Measurements from ENCODE around the gene EFCAB14.
A peak's percentile ranks its signal among the peaks of the same experiment; 100 is the strongest.
"Not testable (repeated sequence)": the region's sequence is repeated elsewhere in the genome, so short reads cannot be mapped to it uniquely, and the experiment has no call there.

EFCAB14 gene

GRCh38 chr1:46686255-46686654 lies 32.7 kb downstream of the EFCAB14 start:
- DNase-seq (ENCODE audit: low read depth): no peak

- no peak for DNase-seq (ENCODE audit: low read depth)
These were observed 34.2 kb downstream of the EFCAB14 start for GRCh38 chr1:46684670-46685069.

DNA sequence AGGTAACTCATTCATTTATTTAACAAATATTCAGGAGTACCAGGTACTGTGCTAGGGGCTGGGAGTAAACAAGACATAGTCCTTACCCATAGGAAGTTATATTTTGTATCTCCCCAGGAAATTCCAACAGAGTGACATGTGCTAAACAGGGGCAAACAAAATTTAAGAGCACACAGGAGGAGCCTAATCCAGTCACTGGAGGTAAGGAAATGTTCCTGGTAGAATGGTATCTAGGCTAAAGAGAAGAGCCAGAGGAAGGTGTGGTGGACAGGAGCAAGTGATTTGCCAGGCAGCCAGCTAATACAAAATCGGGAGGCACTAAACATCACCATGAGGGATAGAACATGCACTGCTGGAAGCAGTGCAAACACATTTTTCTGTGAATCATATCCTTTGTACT lies 36.9 kb downstream of the EFCAB14 start:
- DNase-seq (ENCODE audit: low read depth): no peak

- no peak for DNase-seq (ENCODE audit: low read depth)
These were observed 37.4 kb downstream of the EFCAB14 start for GRCh38 chr1:46681333-46682034.

DNA sequence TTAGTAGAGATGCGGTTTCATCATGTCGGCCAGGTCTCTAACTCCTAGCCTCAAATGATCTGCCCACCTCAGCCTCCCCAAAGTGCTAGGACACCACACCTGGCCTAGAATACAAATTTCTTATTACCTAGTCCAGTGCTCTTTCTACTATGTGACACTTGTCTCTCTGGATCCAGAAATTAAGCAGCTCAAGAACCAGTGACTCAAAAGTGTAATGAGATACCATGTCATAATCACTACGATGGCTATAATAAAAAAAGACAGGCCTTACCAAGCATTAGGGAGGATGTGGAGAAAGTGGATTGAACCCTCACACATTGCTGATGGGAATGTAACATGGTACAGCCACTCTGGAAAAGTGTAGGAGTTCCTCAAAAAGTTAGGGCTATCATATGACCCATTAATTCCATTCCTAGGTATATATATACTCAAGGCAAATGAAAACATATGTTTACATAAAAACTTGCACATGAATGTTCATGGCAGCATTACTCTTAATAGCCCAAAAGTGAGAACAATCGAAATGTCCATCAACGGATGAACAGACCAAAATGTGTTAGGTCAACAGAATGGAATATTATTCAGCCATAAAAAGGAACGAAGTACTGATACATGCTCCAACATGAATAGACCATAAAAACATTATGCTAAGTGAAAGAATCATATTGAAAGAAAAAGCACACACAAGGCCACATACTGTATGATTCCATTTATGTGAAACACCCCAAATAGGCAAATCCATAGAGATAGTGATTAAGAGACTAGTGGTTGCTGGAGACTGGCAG lies 38.9 kb downstream of the EFCAB14 start:
- no peak for DNase-seq (ENCODE audit: low read depth)

GRCh38 chr1:46677339-46677738 lies 41.6 kb downstream of the EFCAB14 start:
- DNase-seq (ENCODE audit: low read depth): no peak

DNA sequence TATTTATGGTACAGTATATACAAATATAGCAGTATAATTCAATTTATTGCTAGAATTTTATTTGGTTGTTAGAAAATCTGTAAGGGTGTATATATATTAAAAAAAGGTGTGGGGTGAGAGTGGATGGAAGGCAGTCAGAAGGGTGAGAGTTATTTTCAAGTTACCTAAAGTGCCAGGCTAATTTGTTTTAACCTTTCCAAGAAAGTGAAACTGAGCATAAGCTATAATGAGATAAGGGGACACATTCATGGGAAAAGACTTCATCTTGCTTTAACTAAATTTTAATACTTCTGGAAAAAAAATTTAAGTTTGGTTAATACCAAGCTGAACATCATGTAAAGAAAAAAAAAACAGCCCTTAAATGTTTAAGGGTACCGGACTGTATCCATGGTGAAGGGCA lies 42.4 kb downstream of the EFCAB14 start:
- no peak for DNase-seq (ENCODE audit: low read depth)

- DNase-seq (ENCODE audit: low read depth): peak; percentile 9
These were observed 43.2 kb downstream of the EFCAB14 start for GRCh38 chr1:46675549-46676314.

DNA sequence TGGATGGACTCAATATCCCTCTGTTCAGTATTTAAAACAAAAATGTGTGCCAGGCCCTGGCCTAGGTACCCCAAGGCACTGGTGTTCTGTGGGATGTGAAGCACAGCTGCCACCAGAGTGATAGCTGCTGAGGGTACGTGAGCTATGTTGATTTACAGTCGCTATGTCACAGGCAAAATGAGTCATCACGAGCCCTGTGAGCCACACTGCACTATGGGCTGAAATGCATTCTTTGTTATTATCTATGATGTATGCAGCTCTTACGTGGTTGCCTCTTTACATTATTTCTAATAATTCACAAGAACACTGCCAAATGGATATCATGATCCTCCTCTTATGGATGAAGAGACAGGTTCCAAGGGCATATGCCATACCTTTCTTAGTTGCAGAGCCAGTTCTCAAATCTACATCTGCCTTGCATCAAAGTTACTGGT lies 45.1 kb downstream of the EFCAB14 start:
- DNase-seq (ENCODE audit: low read depth): peak; percentile 69

DNA sequence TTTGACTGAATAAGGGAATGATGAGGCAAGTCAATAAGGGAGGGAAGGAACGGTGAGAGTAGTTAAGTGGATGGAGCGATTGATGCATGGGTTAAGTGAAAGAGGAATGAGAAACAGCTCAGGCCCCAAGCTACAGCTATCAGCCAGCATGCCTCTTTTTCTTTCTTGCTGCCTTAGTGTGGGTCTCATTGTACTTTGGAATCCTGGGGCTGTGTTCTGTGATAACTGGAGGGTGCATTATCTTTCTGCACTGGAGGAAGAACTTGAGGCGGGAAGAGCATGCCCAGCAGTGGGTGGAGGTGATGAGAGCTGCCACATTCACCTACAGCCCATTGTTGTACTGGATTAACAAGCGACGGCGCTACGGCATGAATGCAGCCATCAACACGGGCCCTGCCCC lies 46.2 kb downstream of the EFCAB14 start:
- no peak for DNase-seq (ENCODE audit: low read depth)

DNA sequence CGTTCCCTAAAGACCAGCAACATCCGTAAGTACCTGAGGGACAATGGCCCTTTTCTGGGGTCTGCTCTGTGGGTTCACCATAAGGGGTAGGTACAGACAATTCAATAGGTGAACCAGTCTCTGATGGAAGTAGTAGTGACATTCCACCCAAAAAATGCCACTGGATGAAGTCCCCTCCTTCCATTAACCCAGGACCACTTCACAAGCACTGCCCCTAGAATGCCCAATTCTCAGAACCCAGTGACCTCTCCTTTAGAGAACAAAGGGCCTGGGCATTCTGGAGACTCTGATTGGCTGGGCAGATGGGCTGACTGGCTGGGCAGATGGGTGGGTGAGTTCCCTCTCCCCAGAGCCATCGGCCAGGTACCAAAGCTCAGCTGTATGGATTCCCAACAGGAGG lies 47.4 kb downstream of the EFCAB14 start, which contains the start of gene TEX38:
Gene TEX38 (plus strand): TSS at position 301 of the 400 bp plus-strand sequence. CDS start 81 bp downstream, at position 382.
- no peak for DNase-seq (ENCODE audit: low read depth)

DNA sequence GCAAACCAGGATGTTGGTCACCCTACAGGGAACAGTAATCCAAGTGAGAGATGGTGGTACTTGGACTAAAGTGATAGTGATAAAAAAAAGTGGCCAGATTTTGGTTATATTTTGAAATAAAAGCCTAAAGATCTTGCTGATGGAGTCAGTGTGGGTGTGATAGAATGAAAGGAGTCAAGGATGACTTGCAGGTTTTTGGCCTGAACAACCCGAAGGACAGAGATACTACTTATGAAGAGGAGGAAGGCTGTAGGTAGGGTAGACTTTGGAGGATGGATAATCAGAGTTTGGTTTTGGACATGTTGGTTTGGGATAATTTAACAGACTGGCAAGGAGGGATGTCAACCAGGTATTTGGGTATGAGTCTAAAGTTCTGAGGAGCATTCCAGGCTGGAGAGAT lies 48.8 kb downstream of the EFCAB14 start:
- no peak for DNase-seq (ENCODE audit: low read depth)

DNA sequence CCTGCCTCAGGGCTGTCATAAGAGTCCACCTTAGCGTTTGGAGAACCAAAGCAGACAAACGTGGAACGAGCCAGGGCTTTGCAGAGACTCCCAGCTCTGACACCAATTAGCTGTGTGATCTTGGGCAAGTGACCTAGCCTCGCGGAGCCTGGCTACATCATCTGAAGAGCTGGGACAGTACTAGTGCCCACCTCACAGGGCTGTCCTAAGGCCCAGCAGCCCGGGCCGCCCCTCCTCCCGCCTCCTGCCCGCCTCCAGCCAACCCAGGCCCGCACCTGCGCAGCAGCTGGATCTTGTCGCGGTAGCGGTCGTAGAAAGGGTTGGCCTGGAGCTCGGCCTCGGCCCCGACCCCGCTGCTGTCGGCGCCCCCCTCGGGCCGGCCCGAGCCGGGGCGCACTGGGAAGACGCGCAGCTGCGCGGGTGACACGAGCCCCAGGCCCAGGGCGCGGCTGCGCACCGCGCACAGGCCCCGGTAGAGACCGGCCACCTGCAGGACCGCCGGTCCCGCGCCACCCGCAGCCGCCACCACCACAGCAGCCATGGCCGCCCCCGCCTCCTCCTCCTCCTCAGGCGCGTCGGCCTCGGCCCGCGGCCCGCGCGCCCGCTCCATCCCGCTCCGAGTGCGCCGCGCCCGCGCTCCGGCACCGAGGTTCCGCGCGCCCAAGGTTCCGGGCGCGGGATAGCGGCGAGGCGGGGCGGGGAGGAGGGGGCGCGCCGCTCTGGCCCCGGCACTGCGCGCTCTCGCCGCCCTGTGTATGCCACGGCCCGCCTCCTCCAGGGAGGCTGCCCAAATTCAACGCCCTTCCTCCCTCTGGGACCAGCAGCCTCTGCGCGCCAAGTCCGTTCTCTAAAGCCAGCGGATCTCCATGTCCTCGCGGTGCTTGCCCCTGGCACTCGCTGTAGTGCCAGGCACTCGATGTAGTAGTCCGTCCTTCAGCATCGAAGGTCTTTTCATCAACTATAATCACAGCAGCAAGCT lies 50.8 kb downstream of the EFCAB14 start, which contains the start of gene ATPAF1:
Gene ATPAF1 (minus strand): TSS at position 583 of the 979 bp plus-strand sequence. CDS start 42 bp downstream, at position 541.
- peak; percentile 79 for DNase-seq (ENCODE audit: low read depth)

GRCh38 chr1:46665983-46666382 lies 52.9 kb downstream of the EFCAB14 start:
- no peak for DNase-seq (ENCODE audit: low read depth)

GRCh38 chr1:46662919-46663318 lies 56.0 kb downstream of the EFCAB14 start:
- not testable (repeated sequence) for DNase-seq (ENCODE audit: low read depth)

- DNase-seq (ENCODE audit: low read depth): not testable (repeated sequence)
These were observed 58.8 kb downstream of the EFCAB14 start for GRCh38 chr1:46660116-46660515.

DNA sequence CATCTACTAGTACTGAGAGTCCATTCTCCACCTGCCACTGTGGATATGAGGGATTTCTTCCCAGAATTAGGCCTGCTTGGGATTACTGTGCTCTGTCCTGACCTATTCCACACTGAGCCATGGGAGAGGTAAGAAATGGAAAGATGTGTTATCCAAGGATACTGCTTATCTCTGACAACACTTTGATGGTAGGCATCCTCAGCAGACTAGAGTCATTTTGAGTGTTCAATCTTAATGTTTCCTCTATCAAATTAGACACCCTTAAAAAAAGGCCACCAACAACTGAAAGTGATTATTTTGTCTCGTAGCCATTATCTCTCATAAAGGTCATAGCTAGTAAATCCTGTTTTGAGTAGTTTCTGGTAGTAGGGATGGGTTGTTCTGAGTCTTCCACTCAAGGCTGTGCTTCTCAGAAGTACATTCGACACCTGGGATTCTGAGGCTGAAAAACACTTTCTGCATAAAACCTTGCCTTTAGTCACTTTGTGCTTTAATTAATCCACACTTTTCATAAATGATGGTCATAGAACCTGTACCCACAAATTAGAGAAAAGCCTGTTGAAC lies 59.5 kb downstream of the EFCAB14 start:
- DNase-seq (ENCODE audit: low read depth): no peak

DNA sequence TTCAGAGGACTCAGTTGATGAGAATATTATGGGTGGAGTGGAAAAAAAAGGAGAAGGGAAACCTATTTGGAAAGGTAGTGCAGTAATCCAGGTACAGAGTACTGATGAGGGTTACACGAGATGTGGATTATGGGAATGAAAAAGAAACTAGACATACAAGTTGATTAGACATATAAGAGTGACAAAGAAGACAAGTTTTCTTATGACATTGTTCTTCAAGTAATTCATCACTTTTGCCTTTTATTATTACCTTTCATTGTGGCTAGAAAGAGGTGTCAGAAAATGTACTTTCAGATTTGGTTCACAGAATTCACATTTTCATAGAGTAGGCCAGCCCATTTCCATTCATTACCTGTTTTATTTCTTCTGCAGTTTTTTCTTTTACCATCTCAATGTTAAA lies 61.1 kb downstream of the EFCAB14 start:
- DNase-seq (ENCODE audit: low read depth): no peak

DNA sequence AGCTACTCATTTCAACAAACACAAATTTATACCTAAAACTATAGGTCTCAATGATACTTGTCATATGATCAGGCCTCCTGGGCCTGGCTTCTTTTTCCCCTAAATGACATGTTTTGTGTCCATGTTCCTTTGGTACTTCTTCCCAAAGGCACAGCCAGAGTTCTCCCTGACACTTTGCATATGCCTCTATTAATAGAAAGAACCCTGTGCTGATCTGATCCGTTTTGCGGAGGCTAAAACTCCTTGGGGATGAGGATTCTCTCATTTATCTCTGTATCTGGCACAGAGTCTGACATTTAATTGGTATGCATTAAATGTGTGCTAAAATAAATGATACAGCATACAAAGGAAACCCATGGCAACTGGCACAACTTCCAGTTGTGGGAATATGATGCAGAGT lies 62.3 kb downstream of the EFCAB14 start:
- no peak for DNase-seq (ENCODE audit: low read depth)

DNA sequence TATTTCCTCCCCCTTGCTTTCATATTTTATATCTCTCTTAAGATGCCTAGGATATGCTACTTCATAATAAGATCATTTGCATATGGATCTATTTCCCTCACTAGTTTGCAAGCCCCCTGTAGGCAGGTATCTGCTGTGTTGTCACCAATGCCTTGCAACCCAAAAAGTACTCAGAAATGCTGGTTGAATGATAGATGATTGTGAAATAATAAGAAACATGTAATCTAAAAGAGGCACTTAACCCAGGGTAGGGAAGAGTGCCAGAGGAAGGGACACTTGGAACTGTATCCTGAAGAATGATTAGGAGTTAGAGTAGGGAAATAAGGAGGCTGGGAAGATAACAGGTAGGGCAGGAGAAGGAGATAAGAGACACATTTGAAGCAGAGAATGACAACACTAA lies 63.1 kb downstream of the EFCAB14 start:
- DNase-seq (ENCODE audit: low read depth): no peak

GRCh38 chr1:46654698-46655097 lies 64.2 kb downstream of the EFCAB14 start:
- DNase-seq (ENCODE audit: low read depth): not testable (repeated sequence)

Data from EH (cell line).